ENCODE results near the gene MYL9.

GRCh38 chr20:36499723-36500501 lies 41.4 kb upstream of the MYL9 start:
- TF ChIP-seq POLR2AphosphoS5 (IDR thresholded peaks at IDR 0.05), result no peak
- no peak for TF ChIP-seq EP300 (IDR thresholded peaks at IDR 0.05)
